MV-4-11 (cell line): Measurements from ENCODE around the gene NMNAT2.

Source experiments
- DNase-seq: peaks from one replicate; lab custom pipeline; 2025; lab: John Stamatoyannopoulos, UW

NMNAT2 gene

DNA sequence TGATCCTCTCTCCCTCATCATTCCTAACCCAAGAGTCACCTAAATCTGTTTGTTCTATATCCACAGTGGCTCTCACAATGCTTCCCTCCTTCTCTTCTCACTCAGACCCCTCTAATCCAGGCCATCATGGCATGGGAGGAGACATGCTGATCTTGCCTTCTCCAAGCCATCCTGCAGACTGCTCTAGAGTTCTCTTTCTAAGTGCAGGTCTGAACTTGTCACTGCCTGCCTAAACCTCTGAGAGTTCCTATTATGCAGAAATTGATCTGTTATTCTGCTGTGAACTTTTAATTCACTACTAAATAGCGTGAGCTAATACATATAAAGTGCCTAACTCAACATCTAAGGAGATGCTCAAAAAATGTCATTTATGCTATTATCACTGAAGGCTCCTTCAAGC is 205.3 kb downstream of the NMNAT2 start:
- no peak for DNase-seq

DNA sequence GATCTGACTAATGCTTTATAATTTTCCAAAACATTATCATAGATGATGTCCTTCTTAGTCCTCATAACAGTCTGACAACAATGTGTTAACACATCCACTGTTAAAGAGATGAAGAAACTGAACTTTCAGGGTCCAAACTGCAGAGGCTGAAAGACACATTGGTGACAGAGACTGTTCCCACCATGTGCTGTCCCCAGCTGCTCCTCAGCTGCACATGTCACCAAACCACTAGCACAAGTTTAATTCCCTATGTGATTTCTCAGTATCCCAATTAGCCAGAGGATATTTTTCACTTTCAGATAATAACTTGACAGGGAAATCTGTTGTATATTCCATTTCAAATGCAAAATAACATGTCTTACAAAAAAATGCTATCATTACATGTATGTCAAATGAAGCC is 207.5 kb downstream of the NMNAT2 start:
- DNase-seq, result no peak

DNA sequence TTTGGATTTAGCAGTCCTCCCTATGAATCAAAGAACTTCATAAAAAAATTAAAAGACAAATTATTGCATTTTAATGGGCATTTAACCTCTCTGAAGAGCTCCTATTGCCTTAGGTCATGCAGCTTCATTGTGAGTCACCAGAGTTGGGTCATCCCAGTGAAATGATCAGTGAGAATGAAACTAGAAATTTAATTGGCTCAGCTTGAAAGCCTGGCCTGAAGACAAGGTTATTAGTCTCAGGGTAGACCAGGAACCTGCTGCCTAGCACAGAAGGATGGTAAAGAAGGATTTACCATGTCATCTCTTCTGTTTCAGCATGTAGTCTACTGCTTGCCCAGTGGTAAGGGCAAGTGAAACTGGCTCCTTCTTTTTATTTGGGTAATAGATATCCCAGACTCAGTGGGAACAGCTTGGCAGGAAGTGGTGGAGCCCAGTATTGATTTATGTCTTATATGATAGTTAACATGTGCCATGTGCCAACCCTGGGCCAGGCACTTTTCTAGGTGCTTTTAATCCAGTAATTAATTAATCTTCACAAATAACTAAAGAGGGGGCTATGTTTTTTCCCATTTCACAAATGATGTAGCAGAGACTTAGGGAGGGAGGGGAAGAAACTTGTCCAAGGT is 208.5 kb downstream of the NMNAT2 start:
- DNase-seq, result peak; percentile 85

DNA sequence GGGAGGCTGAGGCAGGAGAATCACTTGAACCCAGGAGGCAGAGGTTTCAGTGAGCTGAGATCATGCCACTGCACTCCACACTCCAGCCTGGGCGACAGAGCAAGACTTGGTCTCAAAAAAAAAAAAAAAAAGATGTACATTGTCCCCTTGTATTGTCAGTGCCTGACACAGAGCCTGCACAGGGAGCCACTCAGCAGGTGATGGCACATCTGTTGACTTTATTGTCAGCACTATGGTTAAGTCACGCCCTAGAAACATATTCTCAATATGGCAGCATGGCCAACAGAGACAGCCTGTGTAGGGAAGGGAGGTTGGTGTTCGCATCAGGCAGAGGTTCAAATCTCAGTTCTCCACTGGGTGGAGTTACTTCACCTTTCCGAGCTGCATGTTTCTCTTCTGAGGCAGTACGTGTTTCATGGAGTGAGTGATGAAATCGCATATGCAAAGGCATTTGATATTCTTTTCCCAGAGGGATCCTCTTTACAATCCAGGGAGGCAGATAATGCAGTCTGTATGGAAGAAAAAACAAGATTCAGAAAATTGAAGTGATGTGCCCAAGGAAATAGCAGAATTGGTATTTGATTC is 211.6 kb downstream of the NMNAT2 start:
- no peak for DNase-seq

DNA sequence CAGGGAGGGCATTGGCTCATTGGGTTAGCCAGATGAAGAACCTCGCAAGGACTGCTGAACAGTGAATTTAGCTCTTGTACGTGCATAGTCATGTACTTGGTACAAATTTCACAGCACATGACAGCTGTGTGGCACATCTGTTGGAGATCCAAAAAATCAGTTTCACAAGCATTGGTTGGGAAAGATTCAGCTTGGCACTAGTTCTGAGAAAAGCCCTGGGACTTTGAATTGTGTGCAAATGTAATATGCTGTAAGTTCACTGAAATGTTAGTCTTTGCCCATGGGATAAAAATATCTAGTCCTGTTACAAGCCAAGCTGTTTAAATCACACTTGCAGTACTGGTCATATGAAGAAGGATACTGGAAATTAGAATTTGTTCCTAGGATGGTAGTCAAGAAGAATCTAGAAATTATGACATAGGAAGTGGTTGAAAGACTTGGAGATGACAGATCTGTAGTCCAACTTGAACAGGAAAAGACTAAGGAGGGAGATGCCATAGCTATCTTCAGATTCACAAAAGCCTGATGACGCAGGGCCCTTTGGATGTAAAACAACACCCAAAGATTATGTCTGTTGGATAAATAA is 212.9 kb downstream of the NMNAT2 start:
- DNase-seq, result no peak

DNA sequence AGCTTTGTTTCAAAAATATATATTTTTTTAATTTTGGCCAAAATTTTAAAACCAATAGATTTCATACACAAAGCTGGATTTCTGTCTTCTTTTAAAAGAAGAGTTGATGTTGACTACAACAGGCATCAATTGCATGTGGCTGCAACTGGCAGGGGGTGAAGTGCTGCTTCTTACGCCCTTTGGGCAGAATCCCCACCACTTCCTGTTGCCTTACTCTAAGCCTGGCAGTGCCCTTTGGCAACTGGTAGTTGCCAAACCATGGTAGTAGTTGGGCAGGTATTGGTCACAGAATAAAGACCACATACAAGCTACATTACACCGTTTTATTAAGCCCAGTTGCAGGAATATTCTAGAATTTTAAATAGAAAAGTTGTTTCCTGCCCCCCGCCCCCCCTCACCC is 215.1 kb downstream of the NMNAT2 start:
- no peak for DNase-seq

DNA sequence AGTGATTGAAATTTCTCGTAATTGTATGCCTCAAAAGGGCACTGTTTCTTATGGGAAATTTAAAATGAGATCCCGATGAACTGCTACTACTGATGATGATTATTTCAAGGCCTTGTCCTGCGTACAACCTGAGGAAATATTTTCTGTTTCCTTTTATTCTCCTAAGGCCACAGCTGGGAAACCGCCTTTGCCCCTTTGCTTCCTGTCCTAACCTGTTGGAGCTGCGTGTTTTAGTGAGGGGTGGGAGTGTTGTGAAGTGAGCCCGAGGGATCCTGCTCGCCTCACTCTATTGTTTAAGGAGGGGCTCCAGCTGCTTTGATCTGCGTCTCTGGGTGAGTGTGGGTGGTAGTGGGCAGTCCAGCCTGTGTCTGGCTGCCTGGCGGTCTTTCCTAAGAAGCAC is 217.7 kb downstream of the NMNAT2 start:
- no peak for DNase-seq

DNA sequence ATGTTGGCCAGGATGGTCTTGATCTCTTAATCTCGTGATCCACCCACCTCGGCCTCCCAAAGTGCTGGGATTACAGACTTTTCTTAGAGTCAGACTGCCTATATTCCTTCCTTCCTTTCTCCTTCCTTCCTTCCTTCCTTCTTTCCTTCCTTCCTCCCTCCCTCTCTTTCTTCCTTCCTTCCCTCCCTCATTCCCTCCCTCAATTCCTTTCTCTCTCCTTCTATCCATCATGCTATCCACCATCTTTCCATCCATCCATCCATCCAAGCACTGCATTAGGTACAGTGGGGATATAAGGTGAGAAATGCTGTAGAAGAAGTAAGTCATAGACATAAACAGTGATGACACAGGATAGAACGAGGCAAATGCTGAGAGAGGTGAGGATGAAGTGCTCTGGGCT is 218.9 kb downstream of the NMNAT2 start:
- DNase-seq, result no peak

DNA sequence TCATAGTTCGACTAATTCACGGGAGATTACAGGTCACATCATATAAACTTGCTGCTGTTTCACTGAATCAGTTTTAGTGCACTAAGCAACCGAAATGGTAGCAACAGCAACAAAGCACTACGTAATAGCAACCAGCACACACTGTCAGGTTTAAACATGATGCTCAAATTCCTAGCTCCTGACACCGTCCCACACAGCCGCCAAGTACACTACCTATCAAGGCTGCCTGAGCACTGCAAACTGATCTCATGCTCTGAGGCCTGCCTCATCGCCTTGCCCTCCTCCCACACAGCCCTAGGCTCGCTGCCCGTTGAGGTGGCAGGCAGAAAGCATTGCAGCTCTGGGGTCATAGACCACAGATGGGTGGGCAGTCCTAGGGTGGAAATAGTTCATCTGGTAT is 219.7 kb downstream of the NMNAT2 start:
- DNase-seq, result no peak
